Measurements from ENCODE around the gene LSG1.
"Not testable (repeated sequence)": the region's sequence is repeated elsewhere in the genome, so short reads cannot be mapped to it uniquely, and the experiment has no call there.

LSG1 gene

GRCh38 chr3:194617143-194617671 is 54.8 kb downstream of the LSG1 start:
- DNase-seq (ENCODE audit: low spot score), result no peak

GRCh38 chr3:194615226-194615625 is 56.8 kb downstream of the LSG1 start:
- DNase-seq (ENCODE audit: low spot score), result no peak

GRCh38 chr3:194612221-194612620 is 59.8 kb downstream of the LSG1 start:
- DNase-seq (ENCODE audit: low spot score), result no peak

GRCh38 chr3:194610689-194611088 is 61.3 kb downstream of the LSG1 start:
- DNase-seq (ENCODE audit: low spot score), result no peak

GRCh38 chr3:194609601-194610000 is 62.4 kb downstream of the LSG1 start:
- DNase-seq (ENCODE audit: low spot score), result no peak

- DNase-seq (ENCODE audit: low spot score), result no peak
Measured at GRCh38 chr3:194608981-194609380, 63.0 kb downstream of the LSG1 start.

- DNase-seq (ENCODE audit: low spot score), result no peak
Measured at GRCh38 chr3:194607592-194608389, 64.2 kb downstream of the LSG1 start.

GRCh38 chr3:194606941-194607340 is 65.0 kb downstream of the LSG1 start:
- no peak for DNase-seq (ENCODE audit: low spot score)

- DNase-seq (ENCODE audit: low spot score), result no peak
Measured at GRCh38 chr3:194606163-194606562, 65.8 kb downstream of the LSG1 start.

- DNase-seq (ENCODE audit: low spot score), result not testable (repeated sequence)
Measured at GRCh38 chr3:194605314-194605713, 66.7 kb downstream of the LSG1 start.

- no peak for DNase-seq (ENCODE audit: low spot score)
Measured at GRCh38 chr3:194604837-194605236, 67.2 kb downstream of the LSG1 start.

GRCh38 chr3:194604126-194604525 is 67.9 kb downstream of the LSG1 start:
- DNase-seq (ENCODE audit: low spot score), result no peak

GRCh38 chr3:194602669-194603171 is 69.3 kb downstream of the LSG1 start:
- no peak for DNase-seq (ENCODE audit: low spot score)

- no peak for DNase-seq (ENCODE audit: low spot score)
Measured at GRCh38 chr3:194598771-194599557, 73.0 kb downstream of the LSG1 start.

- no peak for DNase-seq (ENCODE audit: low spot score)
Measured at GRCh38 chr3:194596906-194597305, 75.1 kb downstream of the LSG1 start.

GRCh38 chr3:194592798-194593752 is 78.9 kb downstream of the LSG1 start:
- DNase-seq (ENCODE audit: low spot score), result no peak
